HepG2 (cell line): ENCODE results near the gene FAM83C. TPM values are rescaled to one million over a fixed set of nuclear protein-coding genes. Genes with fewer than 3 reads are reported as not detected.

ENCODE experiments used
- ATAC-seq: fragments of 200-7000 bp; cut with Tn5 transposase; 3 replicates; pipeline ENCODE4 v1.9.1; 2020; ENCODE audit warnings: mild to moderate bottlenecking, moderate library complexity
- BruUV-seq: library from RNA; stranded (reverse); fragments of 400-500 nt; replicated peaks from 2 replicates; lab custom pipeline; 2021; lab: Mats Ljungman, UMichigan
- CTCF ChIA-PET: fragments of 300-600 bp; formaldehyde crosslinking; extraction: SDS; loops from one replicate; lab custom pipeline; 2021; ENCODE audit warnings: low total read pairs, inconsistent platforms, low intra/inter-chr PET ratio; lab: Yijun Ruan, JAX
- POLR2A ChIA-PET: fragments of 350-600 bp; sonication (Branson Sonifier 250); formaldehyde crosslinking; loops from one replicate; lab custom pipeline; 2020; ENCODE audit warnings: antibody characterized with exemption, inconsistent platforms; lab: Yijun Ruan, JAX
- DNase-seq: peaks from one replicate; pipeline ENCODE4 v3.0.0-alpha.2; 2015; ENCODE audit warnings: low spot score
- FAIRE-seq: peaks from 3 replicates; lab custom pipeline; 2011; peaks lifted over from hg19 to GRCh38; lab: Jason Lieb, UNC
- H2AFZ ChIP-seq: one replicate; pipeline ENCODE4 v1.6.1; 2011; ENCODE audit warnings: low read length, inconsistent platforms
- H3K27ac ChIP-seq: fragments of 300-600 bp; 3 replicates; pipeline ENCODE4 v1.8.0; 2011; ENCODE audit warnings: mixed run types, mild to moderate bottlenecking, mixed read lengths, low read length, inconsistent platforms; ENCODE audit not compliant: insufficient read depth; ENCODE audit errors: extremely low read length
- H3K27me3 ChIP-seq, 2 experiments: fragments of 200-600 bp in 1 of 2; 2 replicates in 1 of 2; 3 replicates in 1 of 2; pipeline versions ENCODE4 v1.6.0 to v1.8.0; 2011; ENCODE audit warnings: low read length in 2 of 2, mild to moderate bottlenecking in 2 of 2, moderate library complexity in 2 of 2, inconsistent platforms in 1 of 2; ENCODE audit not compliant: insufficient read depth in 2 of 2, control insufficient read depth in 1 of 2
- H3K36me3 ChIP-seq, 2 experiments: fragments of 200-600 bp in 1 of 2; replicated peaks in 1 of 2; 2 replicates in 1 of 2; 3 replicates in 1 of 2; pipeline versions ENCODE4 v1.5.1 to v1.8.0; 2011; ENCODE audit warnings: low read length in 2 of 2, inconsistent platforms in 1 of 2; ENCODE audit not compliant: insufficient read depth in 2 of 2, control insufficient read depth in 1 of 2
- H3K4me1 ChIP-seq: 2 replicates; pipeline ENCODE4 v1.5.1; 2012; ENCODE audit warnings: low read length, inconsistent platforms; ENCODE audit not compliant: insufficient read depth
- H3K4me2 ChIP-seq: 2 replicates; pipeline ENCODE4 v1.6.0; 2011; ENCODE audit warnings: low read depth, low read length, inconsistent platforms
- H3K4me3 ChIP-seq, 3 experiments: fragments of 200-600 bp in 1 of 3; sonication (generic), shearing (Covaris generic) in 1 of 3; replicated peaks in 1 of 3; 2 replicates each; pipeline ENCODE4 v1.5.1; 2011 to 2016; ENCODE audit warnings: low read length in 3 of 3, inconsistent platforms in 2 of 3, low read depth in 2 of 3, mild to moderate bottlenecking in 2 of 3, control low read depth in 1 of 3, mixed read lengths in 1 of 3; ENCODE audit not compliant: insufficient read depth in 1 of 3
- H3K79me2 ChIP-seq: one replicate; pipeline ENCODE4 v1.6.1; 2011; ENCODE audit warnings: low read length, inconsistent platforms; ENCODE audit not compliant: insufficient read depth
- H3K9ac ChIP-seq: 2 replicates; pipeline ENCODE4 v1.6.0; 2011; ENCODE audit warnings: mild to moderate bottlenecking, low read depth, low read length, inconsistent platforms; ENCODE audit not compliant: insufficient read depth
- H3K9me3 ChIP-seq: 2 replicates; pipeline ENCODE4 v1.5.1; 2012; ENCODE audit warnings: mild to moderate bottlenecking, low read length
- H4K20me1 ChIP-seq: 2 replicates; pipeline ENCODE4 v1.6.0; 2011; ENCODE audit warnings: inconsistent platforms, mild to moderate bottlenecking, low read length, moderate library complexity; ENCODE audit not compliant: insufficient read depth
- BCL3 ChIP-seq: sonication (generic); formaldehyde crosslinking; IDR thresholded peaks from 2 replicates; pipeline ENCODE4 v1.5.1; 2020; ENCODE audit warnings: mild to moderate bottlenecking, missing genetic modification reagents, moderate library complexity
- HNF4A ChIP-seq: sonication (generic); formaldehyde crosslinking; IDR thresholded peaks from 2 replicates; pipeline ENCODE4 v1.4.0; 2020; ENCODE audit warnings: missing genetic modification reagents
- LCORL ChIP-seq, 2 experiments: fragments of 450-650 bp in 1 of 2; sonication (generic) in 1 of 2; formaldehyde crosslinking in 1 of 2; IDR thresholded peaks; 2 replicates each; pipeline versions ENCODE4 v1.5.0 to v1.6.1; 2017 to 2020; ENCODE audit warnings: antibody characterized with exemption in 1 of 2, missing genetic modification reagents in 1 of 2
- REST ChIP-seq, 2 experiments: IDR thresholded peaks; 2 replicates each; pipeline ENCODE4 v1.6.1; 2011 to 2012; ENCODE audit warnings: low read length in 2 of 2, borderline replicate concordance in 1 of 2, low read depth in 1 of 2, mild to moderate bottlenecking in 1 of 2, moderate library complexity in 1 of 2
- ZBTB26 ChIP-seq: IDR thresholded peaks from 2 replicates; pipeline ENCODE4 v1.6.1; 2016; ENCODE audit warnings: missing compliant biosample characterization, missing genetic modification reagents, borderline replicate concordance
- ZBTB33 ChIP-seq: sonication (generic); formaldehyde crosslinking; IDR thresholded peaks from 2 replicates; pipeline ENCODE4 v1.4.0; 2020; ENCODE audit warnings: missing genetic modification reagents
- ZBTB43 ChIP-seq: sonication (generic); formaldehyde crosslinking; conservative IDR thresholded peaks from 2 replicates; pipeline ENCODE4 v1.4.0; 2020; ENCODE audit warnings: missing genetic modification reagents
- ZFP36 ChIP-seq: fragments of 150-350 bp; IDR thresholded peaks from 2 replicates; pipeline ENCODE4 v1.6.1; 2018; ENCODE audit warnings: borderline replicate concordance, low read length, low read depth; ENCODE audit not compliant: partially characterized antibody
- WGBS: methylation state at CpG from one replicate; pipeline ENCODE4 v1.1.6; 2017; ENCODE audit warnings: low lambda C conversion rate; 5-methylcytosine and 5-hydroxymethylcytosine counted together
- in situ Hi-C: cut with HindIII; loops from 2 replicates; pipeline ENCODE4 v1.10.0; 2017; ENCODE audit warnings: low pct_unique_long_range_greater_than_20kb; ENCODE audit not compliant: extremely low pct_ligation_motif_present
- intact Hi-C: fragments of 100-400 bp; cut with micrococcal nuclease; formaldehyde crosslinking; loops from one replicate; pipeline ENCODE4 v1.10.0; 2022; ENCODE audit not compliant: unreplicated experiment
- polyA plus RNA-seq, 8 experiments: library from polyadenylated mRNA; depleted of rRNA in 3 of 8; stranded (reverse) in 7 of 8; unstranded in 1 of 8; fragments of >200 nt; fragmentation: Illumina TruSeq in 4 of 8; extraction: Trizol in 4 of 8; gene quantifications; 2 replicates each; pipeline versions ENCODE4 v1.2.1 to v1.2.3, GENCODE V29; 2011 to 2016; ENCODE audit warnings: low read depth in 4 of 8, missing spikeins in 1 of 8, mixed read lengths in 1 of 8; ENCODE audit not compliant: insufficient read depth in 1 of 8
- total RNA-seq, 5 experiments: library from RNA; depleted of rRNA; stranded (reverse); fragments of >200 nt; fragmentation: Illumina TruSeq; extraction: Trizol; gene quantifications; 2 replicates each; pipeline ENCODE4 v1.2.3, GENCODE V29; 2016; ENCODE audit warnings: low read depth in 1 of 5

FAM83C gene
- total and polyA plus RNA-seq, 2 of the 13 experiments (the other 11 are each of a cell fraction or from before 2014, with no cell fraction given): 0.04 TPM; not detected in 1

GRCh38 chr20:35260426-35260825 is 31.8 kb downstream of the FAM83C start (continued):
- TF ChIP-seq ZBTB33: peak; percentile 65; the same call in 1 of the 2 replicates
- TF ChIP-seq, all 625 proteins: peak for 6

GRCh38 chr20:35257175-35257909 is 34.9 kb downstream of the FAM83C start:
- ATAC-seq (no peak), FAIRE-seq (no peak), DNase-seq (no peak)
- WGBS: 18% methylated on average over 8 of the region's 8 CpGs
- H4K20me1 ChIP-seq: no peaks in the 10 kb centered on the region
- H3K4me3 ChIP-seq: no peak overlapping the region
- BruUV-seq: no TSS peak
- intact Hi-C loops (no loop called here), in situ Hi-C loops (no loop called here)
- TF ChIP-seq REST (IDR thresholded peaks at IDR 0.05; ENCODE audit: borderline replicate concordance in 1 of 2, low read depth in 1 of 2, low read length in 2 of 2) (peak in 1 of 2 experiments; percentile 56; a peak in 1 of 4 replicates), HNF4A (CRISPR knock-in tag) (0 out of 2 replicates have a peak, but pooled peaks have one; percentile 5), LCORL (IDR thresholded peaks at IDR 0.05) (no peak), LCORL (CRISPR knock-in tag; IDR thresholded peaks at IDR 0.05) (no peak), BCL3 (CRISPR knock-in tag) (0 out of 2 replicates have a peak, but pooled peaks have one; percentile 36), ZBTB26 (0 out of 2 replicates have a peak, but pooled peaks have one; percentile 38), ZBTB43 (CRISPR knock-in tag) (no peak), ZFP36 (no peak)
- peaks cover 24% of the 10 kb centered on the region for H3K4me1 ChIP-seq
- H3K79me2 ChIP-seq: no peaks in the 10 kb centered on the region
- H3K9ac ChIP-seq: no peak overlapping the region
- H3K4me2 ChIP-seq: no peak overlapping the region
- H2AFZ ChIP-seq: no peak overlapping the region
- CTCF ChIA-PET: no interaction called here
- H3K9me3 ChIP-seq: no peaks in the 10 kb centered on the region
- POLR2A ChIA-PET: no interaction called here
- H3K27me3 ChIP-seq: no peaks in the 10 kb centered on the region
- no peak overlapping the region for H3K27ac ChIP-seq
- H3K36me3 ChIP-seq: no peaks in the 10 kb centered on the region
